COLO668 (cell line): Measurements from ENCODE around the gene BYSL.

Source experiments
- DNase-seq: peaks from one replicate; lab custom pipeline; 2025; ENCODE audit not compliant: unreplicated experiment; lab: John Stamatoyannopoulos, UW

BYSL gene

DNA sequence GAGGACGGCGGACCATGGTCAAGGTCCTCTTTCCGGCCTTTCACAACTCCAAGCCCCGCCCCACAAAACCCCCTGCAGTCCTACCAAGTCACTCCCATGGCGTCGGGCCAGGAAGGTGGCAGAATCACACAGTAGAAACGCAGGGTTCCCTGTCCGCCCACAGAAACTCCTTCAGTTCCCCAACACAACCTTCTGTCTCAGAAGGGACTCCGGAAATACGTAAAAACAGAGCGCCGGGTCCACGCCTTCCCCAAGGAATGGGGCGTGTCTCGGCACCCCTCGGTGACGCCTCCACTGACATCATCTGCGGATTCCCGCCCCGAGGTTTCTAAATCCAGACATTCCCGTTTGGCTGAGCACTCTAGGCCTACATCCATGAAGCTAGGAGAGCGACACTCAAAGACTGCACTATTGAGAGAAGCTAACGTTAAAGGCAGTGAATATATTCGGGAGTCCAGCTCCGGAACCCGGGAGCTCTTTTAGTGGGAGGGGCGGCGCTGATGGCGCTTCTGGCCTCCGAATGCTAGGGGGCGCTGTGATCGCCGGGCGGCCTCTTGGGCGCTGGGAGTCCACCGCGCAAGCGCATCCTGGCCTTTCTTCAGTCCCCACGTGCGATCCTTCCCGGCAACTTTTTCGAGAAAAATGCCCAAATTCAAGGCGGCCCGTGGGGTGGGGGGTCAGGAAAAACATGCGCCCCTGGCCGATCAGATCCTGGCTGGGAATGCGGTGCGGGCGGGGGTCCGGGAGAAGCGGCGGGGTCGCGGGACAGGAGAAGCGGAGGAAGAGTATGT lies at the start of gene BYSL, which contains the start of gene MED20:
Gene BYSL, plus strand, starts transcription at position 579 of the 791 bp plus-strand sequence. Its CDS starts 64 bp downstream, at position 643.
Gene MED20, minus strand, starts transcription at position 219 of the 791 bp plus-strand sequence. Its CDS starts 121 bp downstream, at position 98.
- peak; percentile 84 for DNase-seq

DNA sequence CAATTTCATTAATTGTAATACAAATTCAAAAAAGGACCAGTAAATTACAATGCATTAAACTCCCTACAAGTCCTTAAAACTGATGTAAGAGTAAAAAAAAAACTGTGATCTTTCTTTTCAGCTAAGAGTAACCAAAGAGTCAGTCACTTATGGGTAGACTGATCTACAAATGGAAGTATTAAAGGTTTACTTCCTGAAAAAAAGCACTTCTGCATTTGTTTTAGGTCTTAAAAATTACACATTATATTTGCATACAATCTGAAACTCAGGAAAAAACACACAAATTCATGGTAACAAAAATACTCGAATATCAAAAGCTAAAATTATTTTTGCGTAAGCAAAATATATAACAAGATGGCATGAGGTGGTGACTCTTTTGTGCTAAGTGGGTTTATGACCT lies 49.6 kb upstream of the BYSL start:
- no peak for DNase-seq

GRCh38 chr6:41872147-41872546 lies 49.2 kb upstream of the BYSL start:
- no peak for DNase-seq

DNA sequence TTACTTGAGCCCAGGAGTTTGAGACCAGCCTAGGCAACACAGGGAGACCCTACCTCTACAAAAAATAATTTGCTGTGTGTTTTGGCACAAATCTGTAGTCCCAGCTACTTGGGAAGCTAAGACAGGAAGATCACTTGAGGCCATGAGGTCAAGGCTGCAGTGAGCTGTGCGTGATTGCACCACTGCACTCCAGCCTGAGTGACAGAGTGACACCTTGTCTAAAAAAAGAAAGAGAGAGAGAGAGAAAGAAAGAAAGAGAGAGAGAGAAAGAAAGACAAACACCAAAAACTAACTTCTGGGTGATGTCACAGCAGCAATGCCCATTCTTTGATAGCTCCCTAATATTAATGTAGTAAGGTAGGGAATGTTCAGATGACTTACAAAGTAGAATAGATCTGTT lies 46.6 kb upstream of the BYSL start:
- DNase-seq, result no peak

- no peak for DNase-seq
These were observed 44.1 kb upstream of the BYSL start for GRCh38 chr6:41877051-41877680.

- no peak for DNase-seq
These were observed 43.1 kb upstream of the BYSL start for GRCh38 chr6:41878246-41878645.

DNA sequence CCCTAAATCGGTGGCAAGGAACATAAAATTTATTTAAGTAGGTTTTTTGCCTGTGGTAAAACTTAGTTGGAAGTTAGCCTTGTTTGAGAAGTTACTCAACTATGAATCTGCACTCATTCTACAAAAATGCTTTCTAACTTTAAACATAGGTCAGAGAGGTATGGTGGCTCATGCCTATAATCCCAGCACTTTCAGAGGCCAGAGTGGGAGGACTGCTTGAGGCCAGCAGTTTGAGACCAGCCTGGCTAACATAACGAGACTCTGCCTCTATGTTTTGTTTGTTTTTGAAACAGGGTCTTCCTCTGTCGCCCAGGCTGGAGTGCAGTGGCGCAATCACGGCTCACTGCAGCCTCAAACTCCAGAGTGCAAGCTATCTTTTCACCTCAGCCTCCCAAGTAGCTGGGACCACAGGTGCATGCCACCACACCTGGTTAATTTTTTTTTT lies 42.3 kb upstream of the BYSL start:
- DNase-seq, result no peak

- DNase-seq, result no peak
These were observed 39.8 kb upstream of the BYSL start for GRCh38 chr6:41881506-41881905.

DNA sequence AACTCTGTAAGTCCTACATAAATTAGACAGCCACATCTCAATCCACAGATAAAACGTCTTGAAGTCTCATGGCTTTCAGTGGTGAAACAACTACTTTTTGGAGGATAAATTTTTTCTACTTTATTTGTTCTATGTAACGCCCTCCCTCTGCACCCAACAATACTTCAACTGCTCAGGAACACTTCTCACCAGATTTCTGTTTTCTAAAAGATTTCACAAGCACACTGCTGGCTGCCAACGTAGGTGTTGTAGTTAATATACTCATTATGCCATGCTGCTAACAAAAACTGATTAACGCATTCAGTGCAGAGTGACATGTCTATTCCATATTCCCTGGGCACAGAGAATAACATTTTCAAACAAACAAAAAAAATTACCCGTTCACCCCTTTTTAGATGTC lies 36.3 kb upstream of the BYSL start:
- no peak for DNase-seq

GRCh38 chr6:41885930-41886329 lies 35.4 kb upstream of the BYSL start:
- DNase-seq, result no peak

DNA sequence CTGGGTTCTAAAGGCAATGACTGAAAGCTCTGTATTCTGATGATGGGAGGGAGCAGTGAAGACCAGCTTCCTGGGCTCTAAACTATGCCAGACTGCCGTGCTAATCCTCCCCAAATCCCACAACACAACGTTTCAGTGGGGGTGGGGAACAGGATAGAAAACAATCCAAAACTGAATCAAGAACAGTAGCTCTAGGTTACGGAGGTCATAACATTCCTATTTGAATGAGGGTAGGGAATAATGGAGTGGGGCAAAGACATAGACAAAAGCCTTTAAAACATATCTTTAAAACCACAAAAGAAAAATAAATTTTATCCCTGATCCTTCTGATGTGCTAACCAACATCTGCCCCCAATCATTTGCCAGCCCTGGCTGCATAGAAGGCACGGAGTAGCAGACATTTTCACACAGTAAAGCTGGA lies 34.0 kb upstream of the BYSL start:
- no peak for DNase-seq

DNA sequence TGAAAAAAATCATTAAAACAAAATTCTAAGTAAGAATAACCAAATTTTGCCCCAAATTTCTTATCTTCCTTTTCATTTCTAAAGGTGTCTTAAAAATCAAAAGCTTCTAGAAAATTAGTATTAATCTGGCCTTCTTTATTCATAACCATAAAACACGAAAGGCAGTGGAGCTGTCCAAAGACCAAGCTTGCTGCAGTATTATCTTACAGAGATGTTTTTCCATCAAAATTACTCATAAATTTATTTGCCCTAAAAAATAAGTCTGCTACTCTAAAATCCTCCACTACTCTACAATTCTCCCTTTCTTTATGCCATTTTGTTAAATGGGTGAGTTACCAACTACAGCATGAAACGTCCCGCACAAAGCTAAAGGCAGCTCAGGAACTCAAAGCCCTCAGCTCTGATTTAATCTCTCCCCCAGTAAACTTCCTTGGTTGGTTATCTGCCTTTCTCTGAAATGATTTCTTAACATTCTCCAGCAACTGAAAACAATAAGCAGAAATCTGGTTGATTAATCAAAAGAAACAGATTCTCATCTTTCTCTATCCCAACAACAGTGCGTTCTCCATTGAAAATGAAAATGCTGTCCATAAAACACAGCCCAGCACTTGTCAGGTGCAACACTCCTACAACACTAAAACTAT lies 28.3 kb upstream of the BYSL start:
- DNase-seq, result no peak

GRCh38 chr6:41894366-41895299 lies 26.7 kb upstream of the BYSL start:
- DNase-seq, result peak; percentile 45

DNA sequence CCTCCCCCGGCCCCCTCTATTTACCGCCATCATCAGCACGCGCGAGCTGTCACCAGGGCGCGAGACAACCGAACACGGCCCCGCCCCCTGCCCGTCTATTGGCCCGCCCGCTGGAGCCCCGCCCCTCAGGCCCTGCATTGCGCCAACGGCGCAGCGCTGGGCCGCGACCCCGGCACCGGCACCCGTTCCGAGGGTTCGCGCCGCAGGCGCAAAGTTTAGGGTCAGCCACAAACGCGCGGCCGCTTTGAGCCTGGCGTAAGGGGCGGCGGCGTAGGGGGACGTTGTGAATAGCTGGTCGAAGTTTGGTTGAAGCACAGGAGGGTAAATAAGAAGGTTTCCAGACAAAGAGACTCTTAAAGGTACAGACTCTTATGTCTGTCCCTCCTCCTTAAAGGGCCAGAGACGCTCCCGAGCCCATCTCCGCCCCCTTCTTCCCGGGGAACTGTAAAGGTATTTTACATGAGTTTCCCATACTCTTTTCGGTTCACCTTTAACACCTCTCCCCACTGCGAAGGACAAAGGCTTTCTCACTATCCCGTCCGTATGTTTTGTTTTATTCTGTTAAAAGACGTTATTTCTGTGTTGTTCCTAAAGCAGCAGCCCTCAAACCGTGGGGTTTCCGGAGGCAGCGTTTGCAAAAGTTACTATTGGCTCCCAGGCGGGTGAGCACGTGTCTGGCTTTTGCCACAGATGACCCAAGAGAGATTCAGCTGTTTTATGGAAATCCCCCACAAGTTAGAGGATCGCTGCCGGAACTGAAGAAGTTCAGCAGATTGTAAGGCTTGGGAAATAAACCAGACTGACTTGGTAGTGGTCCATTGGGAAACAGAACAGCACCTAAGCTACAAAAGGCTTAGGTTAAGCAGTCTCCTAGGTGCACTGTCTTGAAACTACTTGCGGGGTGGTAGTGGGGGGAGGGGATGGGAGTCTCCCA lies 25.7 kb upstream of the BYSL start, which contains the start of gene USP49:
Gene USP49, minus strand, starts transcription at position 76 of the 934 bp plus-strand sequence. CDS start 88,392 bp downstream, outside the sequence.
- peak; percentile 90 for DNase-seq

- no peak for DNase-seq
These were observed 25.0 kb upstream of the BYSL start for GRCh38 chr6:41896281-41896680.

- DNase-seq, result no peak
These were observed 20.4 kb upstream of the BYSL start for GRCh38 chr6:41900861-41901260.

DNA sequence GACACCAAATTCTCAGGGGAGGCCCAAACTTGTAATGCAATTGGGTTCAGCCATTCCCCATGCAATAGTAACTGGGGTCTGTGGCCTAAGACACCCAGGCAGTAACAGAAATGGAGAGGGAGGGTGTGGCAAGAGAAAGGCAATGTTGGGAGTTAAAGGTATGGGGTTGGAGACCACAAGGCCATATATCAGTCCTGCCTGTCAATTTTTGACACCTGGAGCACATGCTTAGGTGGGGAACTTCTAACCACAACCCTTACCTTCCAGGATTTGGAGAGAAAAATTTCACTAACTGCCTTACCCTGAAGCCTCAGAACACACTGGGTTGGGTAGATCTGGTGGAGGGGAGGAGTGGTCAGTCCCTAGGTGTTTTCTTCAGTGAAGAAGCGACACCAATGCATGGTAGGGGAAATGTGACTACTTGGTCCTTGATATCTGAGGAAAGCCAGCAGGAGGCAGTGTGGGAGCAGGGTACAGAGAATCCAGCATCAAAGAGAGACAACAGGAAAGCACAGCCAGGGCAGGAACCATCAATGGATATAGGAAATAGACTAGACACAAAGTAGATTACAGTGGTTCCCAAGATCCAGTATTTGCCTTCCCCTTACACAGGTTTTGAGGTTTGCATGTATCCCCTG lies 19.3 kb upstream of the BYSL start:
- peak; percentile 4 for DNase-seq

GRCh38 chr6:41909727-41910126 lies 11.6 kb upstream of the BYSL start:
- DNase-seq, result no peak

DNA sequence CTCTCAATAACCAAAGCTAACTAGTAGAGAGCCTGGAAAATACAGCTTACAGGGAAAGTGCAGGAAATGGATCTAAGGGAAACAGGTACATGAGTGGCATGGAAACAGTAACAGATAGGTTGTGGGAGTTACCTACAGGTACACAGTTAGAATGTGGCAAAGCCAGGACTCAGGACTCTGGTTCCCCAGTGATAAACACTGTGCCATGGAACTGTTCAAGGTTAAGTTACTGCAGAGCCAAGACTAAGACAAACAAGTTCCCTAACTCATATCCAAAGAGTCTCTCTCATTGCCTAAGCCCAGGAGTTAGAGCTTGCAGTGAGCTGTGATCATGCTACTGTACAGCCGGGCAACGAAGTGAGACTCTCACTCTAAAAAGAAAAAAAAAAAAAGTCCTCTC lies 7.0 kb upstream of the BYSL start:
- no peak for DNase-seq
